Mesenchymal stem cell (in vitro differentiated cells and primary cell): ENCODE measurements around the gene GNE.
"Not testable (repeated sequence)": the region's sequence is repeated elsewhere in the genome, so short reads cannot be mapped to it uniquely, and the experiment has no call there.

Experiments used
- DNase-seq: peaks from one replicate; pipeline ENCODE4 v3.0.0-alpha.2; 2013
- H2AFZ ChIP-seq: one replicate; pipeline ENCODE4 v1.6.1; 2013; ENCODE audit warnings: low read depth, mild to moderate bottlenecking, control low read depth, inconsistent platforms, low read length, moderate library complexity
- H2AK5ac ChIP-seq: 2 replicates; pipeline ENCODE4 v1.6.1; 2013; ENCODE audit warnings: low read length, moderate library complexity, mild to moderate bottlenecking, inconsistent platforms; ENCODE audit not compliant: severe bottlenecking
- H2BK120ac ChIP-seq: one replicate; pipeline ENCODE4 v1.6.1; 2013; ENCODE audit warnings: low read depth, mild to moderate bottlenecking, inconsistent platforms, low read length, moderate library complexity
- H2BK12ac ChIP-seq, 2 experiments: one replicate each; pipeline ENCODE4 v1.6.1; 2013; ENCODE audit warnings: inconsistent platforms in 2 of 2, low read length in 2 of 2, mild to moderate bottlenecking in 2 of 2, moderate library complexity in 2 of 2, control low read depth in 1 of 2
- H2BK15ac ChIP-seq: one replicate; pipeline ENCODE4 v1.6.1; 2013; ENCODE audit warnings: mild to moderate bottlenecking, low read depth, inconsistent platforms; ENCODE audit not compliant: poor library complexity, severe bottlenecking
- H2BK5ac ChIP-seq: 2 replicates; pipeline ENCODE4 v1.6.1; 2013; ENCODE audit warnings: low read depth, mild to moderate bottlenecking, low read length, control low read depth, inconsistent platforms; ENCODE audit not compliant: poor library complexity, severe bottlenecking
- H3K14ac ChIP-seq, 2 experiments: one replicate each; pipeline ENCODE4 v1.6.1; 2013; ENCODE audit warnings: inconsistent platforms in 2 of 2, low read length in 2 of 2, control low read depth in 1 of 2, mild to moderate bottlenecking in 1 of 2, moderate library complexity in 1 of 2
- H3K18ac ChIP-seq, 2 experiments: one replicate each; pipeline ENCODE4 v1.6.1; 2013; ENCODE audit warnings: inconsistent platforms in 2 of 2, low read length in 2 of 2, control low read depth in 1 of 2, low read depth in 1 of 2, mild to moderate bottlenecking in 1 of 2
- H3K23ac ChIP-seq, 2 experiments: one replicate each; pipeline ENCODE4 v1.6.1; 2013; ENCODE audit warnings: inconsistent platforms in 2 of 2, low read length in 2 of 2, mild to moderate bottlenecking in 2 of 2, moderate library complexity in 2 of 2, control low read depth in 1 of 2
- H3K27ac ChIP-seq: 2 replicates; pipeline ENCODE4 v1.5.1; 2013; ENCODE audit warnings: mild to moderate bottlenecking, moderate library complexity, low read length, control low read depth, inconsistent platforms; ENCODE audit not compliant: poor library complexity, severe bottlenecking
- H3K27me3 ChIP-seq, 2 experiments: 2 replicates each; pipeline versions ENCODE4 v1.6.1 to v1.7.0; 2013; ENCODE audit warnings: low read length in 2 of 2, mild to moderate bottlenecking in 2 of 2, moderate library complexity in 2 of 2, control low read depth in 1 of 2, inconsistent platforms in 1 of 2; ENCODE audit not compliant: control insufficient read depth in 1 of 2, insufficient read depth in 1 of 2
- H3K36me3 ChIP-seq, 2 experiments: 2 replicates each; pipeline versions ENCODE4 v1.6.1 to v1.7.0; 2013; ENCODE audit warnings: low read length in 2 of 2, control low read depth in 1 of 2, inconsistent platforms in 1 of 2, low read depth in 1 of 2, mild to moderate bottlenecking in 1 of 2; ENCODE audit not compliant: insufficient read depth in 2 of 2, control insufficient read depth in 1 of 2
- H3K4ac ChIP-seq, 2 experiments: one replicate each; pipeline ENCODE4 v1.6.1; 2013; ENCODE audit warnings: inconsistent platforms in 2 of 2, low read length in 2 of 2, mild to moderate bottlenecking in 2 of 2, moderate library complexity in 2 of 2, control low read depth in 1 of 2, low read depth in 1 of 2
- H3K4me1 ChIP-seq: 2 replicates; pipeline ENCODE4 v1.6.1; 2013; ENCODE audit warnings: low read depth, low read length, control low read depth; ENCODE audit not compliant: control insufficient read depth, insufficient read depth
- H3K4me2 ChIP-seq: 2 replicates; pipeline ENCODE4 v1.6.1; 2013; ENCODE audit warnings: low read length, mild to moderate bottlenecking, inconsistent platforms; ENCODE audit not compliant: poor library complexity, severe bottlenecking
- H3K4me3 ChIP-seq, 2 experiments: 2 replicates each; pipeline versions ENCODE4 v1.5.1 to v1.7.0; 2013; ENCODE audit warnings: low read length in 2 of 2, mild to moderate bottlenecking in 2 of 2, control low read depth in 1 of 2, low read depth in 1 of 2; ENCODE audit not compliant: insufficient read depth in 1 of 2
- H3K79me1 ChIP-seq: replicated peaks from 2 replicates; pipeline ENCODE4 v1.6.1; 2013; ENCODE audit warnings: mild to moderate bottlenecking, control low read depth, low read length, inconsistent platforms; ENCODE audit not compliant: poor library complexity, severe bottlenecking
- H3K9ac ChIP-seq: 2 replicates; pipeline ENCODE4 v1.7.0; 2013; ENCODE audit warnings: mild to moderate bottlenecking, low read length, moderate library complexity
- H3K9me3 ChIP-seq: 2 replicates; pipeline ENCODE4 v1.7.0; 2013; ENCODE audit warnings: mild to moderate bottlenecking, low read length; ENCODE audit not compliant: control insufficient read depth
- H4K8ac ChIP-seq: one replicate; pipeline ENCODE4 v1.6.1; 2013; ENCODE audit warnings: inconsistent platforms, mild to moderate bottlenecking, low read length, moderate library complexity
- H4K91ac ChIP-seq: one replicate; pipeline ENCODE4 v1.6.1; 2013; ENCODE audit warnings: mild to moderate bottlenecking, low read length, inconsistent platforms
- WGBS: methylation state at CpG from one replicate; pipeline ENCODE4 v1.1.7; 2013; ENCODE audit warnings: mixed read lengths; 5-methylcytosine and 5-hydroxymethylcytosine counted together

The GNE gene

DNA sequence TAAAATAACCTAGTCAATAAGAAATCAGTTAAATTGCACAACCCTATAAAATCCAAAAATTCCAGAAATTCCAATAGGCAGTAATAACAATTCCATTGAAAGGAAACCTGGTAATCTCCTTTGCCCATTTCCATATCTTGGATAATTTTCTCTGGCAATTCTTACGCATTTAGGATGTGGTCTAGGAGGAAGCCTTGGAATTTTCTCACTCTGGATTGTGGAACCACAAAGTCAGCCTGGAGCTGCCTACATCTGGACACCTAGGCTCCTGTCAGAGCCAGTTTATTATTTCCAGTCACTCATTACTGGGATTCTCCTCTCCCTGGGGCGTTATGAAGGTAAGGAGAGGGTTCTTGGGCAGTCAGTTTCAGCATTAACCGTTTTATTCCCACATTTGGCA, 40.3 kb upstream of the GNE start:
- H4K8ac ChIP-seq = no peak overlapping the region
- no peak overlapping the region for H3K14ac ChIP-seq
- no peaks in the 10 kb centered on the region for H3K27me3 ChIP-seq
- peak; percentile 36 for DNase-seq
- H3K9ac ChIP-seq = no peak overlapping the region
- H3K36me3 ChIP-seq = no peaks in the 10 kb centered on the region
- H3K4me3 ChIP-seq = no peak overlapping the region
- no peaks in the 10 kb centered on the region for H3K79me1 ChIP-seq
- H2BK5ac ChIP-seq = no peak overlapping the region
- no peak overlapping the region for H2BK15ac ChIP-seq
- H3K23ac ChIP-seq = no peak overlapping the region
- H2BK12ac ChIP-seq = no peak overlapping the region
- H3K18ac ChIP-seq = no peak overlapping the region
- peaks cover 4% of the 10 kb centered on the region for H3K4me1 ChIP-seq
- H3K27ac ChIP-seq = peak overlapping the region; percentile 67
- H2BK120ac ChIP-seq = no peak overlapping the region
- no peak overlapping the region for H4K91ac ChIP-seq
- no peak overlapping the region for H3K4me2 ChIP-seq
- no peak overlapping the region for H2AK5ac ChIP-seq
- no peaks in the 10 kb centered on the region for H3K9me3 ChIP-seq
- 81% methylated on average over 3 of the region's 3 CpGs for WGBS
- no peak overlapping the region for H2AFZ ChIP-seq
- H3K4ac ChIP-seq = no peak overlapping the region

DNA sequence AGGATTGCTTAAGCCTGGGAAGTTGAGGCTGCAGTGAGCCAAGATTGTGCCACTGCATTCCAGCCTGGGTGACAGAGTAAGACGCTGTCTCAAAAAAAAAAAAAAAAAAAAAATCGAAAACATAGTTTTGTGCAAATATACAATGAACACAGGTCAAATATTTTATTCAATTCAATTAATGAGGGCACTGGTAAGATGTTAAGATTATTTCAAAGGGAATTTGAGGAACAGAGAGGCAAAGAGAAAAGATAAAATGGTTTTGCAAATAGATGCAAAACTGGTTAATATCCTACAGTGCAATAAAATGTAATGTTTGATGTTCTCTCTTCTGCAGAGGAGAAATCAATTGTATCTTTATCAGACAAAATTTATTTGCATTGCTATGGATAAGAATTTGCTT, 39.5 kb upstream of the GNE start:
- Histone ChIP-seq H4K8ac (no peak overlapping the region), H2BK5ac (no peak overlapping the region), H3K36me3 (peaks cover 0 to 1% of the 10 kb centered on the region in 2 experiments), H3K4me2 (no peak overlapping the region), H3K27me3 (no peaks in the 10 kb centered on the region), H3K14ac (no peak overlapping the region), H3K9me3 (no peaks in the 10 kb centered on the region), H3K4me3 (no peak overlapping the region), H2AFZ (no peak overlapping the region), H3K27ac (no peak overlapping the region), H2BK12ac (no peak overlapping the region), H3K4ac (no peak overlapping the region), H3K18ac (no peak overlapping the region), H4K91ac (no peak overlapping the region), H2BK120ac (no peak overlapping the region), H2BK15ac (no peak overlapping the region), H3K9ac (no peak overlapping the region), H3K79me1 (no peaks in the 10 kb centered on the region), H2AK5ac (no peak overlapping the region), H3K23ac (no peak overlapping the region), H3K4me1 (peaks cover 7% of the 10 kb centered on the region)
- no peak for DNase-seq
- no CpG with 5 or more reads among the region's 2 CpGs for WGBS

DNA sequence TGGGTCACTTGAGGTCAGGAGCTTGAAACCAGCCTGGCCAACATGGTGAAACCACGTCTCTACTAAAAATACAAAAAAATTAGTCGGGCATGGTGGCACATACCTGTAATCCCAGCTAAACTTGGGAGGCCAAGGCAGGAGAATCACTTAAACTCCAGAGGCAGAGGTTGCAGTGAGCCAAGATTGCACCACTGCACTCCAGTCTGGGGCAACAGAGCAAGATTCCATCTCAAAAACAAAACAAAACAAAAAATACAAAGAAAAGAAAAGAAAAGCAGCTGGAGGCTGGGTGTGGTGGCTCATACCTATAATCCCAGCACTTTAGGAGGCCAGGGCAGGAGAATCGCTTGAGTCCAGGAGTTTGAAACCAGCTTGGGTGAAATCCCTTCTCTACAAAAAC, 36.7 kb upstream of the GNE start:
- not testable (repeated sequence) for DNase-seq, H3K4ac ChIP-seq, H2BK15ac ChIP-seq, H4K8ac ChIP-seq, H2AK5ac ChIP-seq, H3K27me3 ChIP-seq, H3K4me2 ChIP-seq, H3K4me1 ChIP-seq, H3K4me3 ChIP-seq, H3K79me1 ChIP-seq, H2BK120ac ChIP-seq, H3K9ac ChIP-seq, H3K23ac ChIP-seq, H3K36me3 ChIP-seq, H4K91ac ChIP-seq, H3K14ac ChIP-seq, H3K18ac ChIP-seq, H2AFZ ChIP-seq, H2BK5ac ChIP-seq, H3K9me3 ChIP-seq, H2BK12ac ChIP-seq, H3K27ac ChIP-seq
- 92% methylated on average over 2 of the region's 3 CpGs for WGBS

DNA sequence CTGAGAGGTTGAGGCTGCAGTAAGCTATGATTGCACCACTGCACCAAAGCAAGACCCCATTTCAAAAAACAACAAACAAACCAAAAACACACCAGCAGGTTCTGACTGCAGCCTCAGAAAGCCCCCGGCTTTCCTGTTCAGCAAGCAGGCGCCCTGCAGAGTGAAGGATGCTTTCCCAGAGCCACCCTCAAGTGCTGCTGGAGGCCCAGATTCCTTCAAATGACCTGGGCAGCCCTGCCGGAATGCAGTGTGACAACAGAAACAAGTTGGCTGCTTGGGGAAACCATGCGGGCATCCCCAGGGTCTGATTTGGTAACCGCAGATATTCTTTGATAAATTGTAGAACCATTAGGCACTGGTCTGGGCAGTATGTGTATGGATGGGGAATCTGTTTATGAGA, 35.7 kb upstream of the GNE start:
- H3K4me2 ChIP-seq = no peak overlapping the region
- peaks cover 8% of the 10 kb centered on the region for H3K4me1 ChIP-seq
- no peak overlapping the region for H4K8ac ChIP-seq
- no peak overlapping the region for H2BK12ac ChIP-seq
- no peaks in the 10 kb centered on the region for H3K9me3 ChIP-seq
- no peak overlapping the region for H3K18ac ChIP-seq
- WGBS = 75% methylated on average over 5 of the region's 5 CpGs
- no peak overlapping the region for H3K9ac ChIP-seq
- no peak overlapping the region for H2BK120ac ChIP-seq
- no peak overlapping the region for H2BK15ac ChIP-seq
- no peak overlapping the region for H3K14ac ChIP-seq
- no peak overlapping the region for H3K4me3 ChIP-seq
- no peak overlapping the region for H2AK5ac ChIP-seq
- no peak overlapping the region for H2AFZ ChIP-seq
- H4K91ac ChIP-seq = no peak overlapping the region
- H3K79me1 ChIP-seq = no peaks in the 10 kb centered on the region
- no peaks in the 10 kb centered on the region for H3K27me3 ChIP-seq
- DNase-seq = no peak
- no peak overlapping the region for H3K23ac ChIP-seq
- H3K36me3 ChIP-seq = peaks cover 0 to 4% of the 10 kb centered on the region in 2 experiments
- H3K27ac ChIP-seq = no peak overlapping the region
- H3K4ac ChIP-seq = no peak overlapping the region
- H2BK5ac ChIP-seq = no peak overlapping the region
